SU-DHL-6 (cell line): ENCODE measurements around the gene MEIS1.

Source experiments
- H2AFZ ChIP-seq: fragments of 200-600 bp; sonication (generic); 2 replicates; pipeline ENCODE4 v1.6.1; 2014; ENCODE audit warnings: low read depth, mild to moderate bottlenecking, moderate library complexity, mixed read lengths, antibody characterized with exemption, low read length; ENCODE audit not compliant: severe bottlenecking
- H3F3A ChIP-seq: fragments of 200-600 bp; shearing (Covaris generic); 2 replicates; pipeline ENCODE4 v1.6.0; 2016; ENCODE audit warnings: antibody characterized with exemption, mild to moderate bottlenecking; ENCODE audit not compliant: insufficient read depth
- H3K27ac ChIP-seq: fragments of 200-600 bp; sonication (generic); 2 replicates; pipeline ENCODE4 v1.5.1; 2016; ENCODE audit warnings: low read depth, mild to moderate bottlenecking, low read length, moderate library complexity, mixed read lengths
- H3K27me3 ChIP-seq: fragments of 200-600 bp; sonication (generic), shearing (Covaris generic); 2 replicates; pipeline ENCODE4 v1.6.0; 2014; ENCODE audit warnings: mild to moderate bottlenecking, low read length
- H3K36me3 ChIP-seq: fragments of 200-600 bp; sonication (generic); 2 replicates; pipeline ENCODE4 v1.6.1; 2014; ENCODE audit warnings: mild to moderate bottlenecking, low read length, mixed read lengths
- H3K4me2 ChIP-seq: fragments of 300-600, 200-600 bp; shearing (Covaris generic), sonication (generic); 2 replicates; pipeline ENCODE4 v1.6.0; 2014; ENCODE audit warnings: low read length, low read depth, mild to moderate bottlenecking; ENCODE audit not compliant: poor library complexity, severe bottlenecking
- H3K4me3 ChIP-seq: fragments of 200-600 bp; sonication (generic); 2 replicates; pipeline ENCODE4 v1.5.1; 2014; ENCODE audit warnings: antibody characterized with exemption, low read length, mild to moderate bottlenecking, mixed read lengths; ENCODE audit not compliant: insufficient read depth, poor library complexity, severe bottlenecking
- H3K79me2 ChIP-seq: fragments of 200-600 bp; sonication (generic); 2 replicates; pipeline ENCODE4 v1.6.1; 2014; ENCODE audit warnings: mild to moderate bottlenecking, low read length, moderate library complexity; ENCODE audit not compliant: insufficient read depth
- H3K9ac ChIP-seq: fragments of 200-600 bp; sonication (generic); 2 replicates; pipeline ENCODE4 v1.7.0; 2014; ENCODE audit warnings: mild to moderate bottlenecking, low read length
- H3K9me2 ChIP-seq: fragments of 200-600 bp; sonication (generic); replicated peaks from 2 replicates; pipeline ENCODE4 v1.6.1; 2014; ENCODE audit warnings: low read length; ENCODE audit not compliant: insufficient read depth
- H3K9me3 ChIP-seq: fragments of 200-600 bp; sonication (generic); 2 replicates; pipeline ENCODE4 v1.6.1; 2014; ENCODE audit warnings: low read length, mixed read lengths; ENCODE audit not compliant: insufficient read depth
- H4K20me1 ChIP-seq: fragments of 200-600 bp; sonication (generic); 2 replicates; pipeline ENCODE4 v1.6.1; 2014; ENCODE audit warnings: low read depth, mild to moderate bottlenecking, antibody characterized with exemption, low read length, moderate library complexity, mixed read lengths
- EZH2phosphoT487 ChIP-seq: fragments of 200-600 bp; sonication (generic), shearing (Covaris generic); conservative IDR thresholded peaks from 2 replicates; pipeline ENCODE4 v1.6.1; 2018; ENCODE audit warnings: mild to moderate bottlenecking, antibody characterized with exemption, low read length, moderate library complexity, mixed read lengths
- TF ChIP-seq, protein P1 (sequence below): fragments of 200-600 bp; sonication (generic); IDR thresholded peaks from one replicate; pipeline ENCODE4 v1.5.1; 2017; ENCODE audit warnings: antibody characterized with exemption, mild to moderate bottlenecking, low read length, moderate library complexity; ENCODE audit not compliant: insufficient read depth, poor library complexity, severe bottlenecking

MEIS1 gene

DNA sequence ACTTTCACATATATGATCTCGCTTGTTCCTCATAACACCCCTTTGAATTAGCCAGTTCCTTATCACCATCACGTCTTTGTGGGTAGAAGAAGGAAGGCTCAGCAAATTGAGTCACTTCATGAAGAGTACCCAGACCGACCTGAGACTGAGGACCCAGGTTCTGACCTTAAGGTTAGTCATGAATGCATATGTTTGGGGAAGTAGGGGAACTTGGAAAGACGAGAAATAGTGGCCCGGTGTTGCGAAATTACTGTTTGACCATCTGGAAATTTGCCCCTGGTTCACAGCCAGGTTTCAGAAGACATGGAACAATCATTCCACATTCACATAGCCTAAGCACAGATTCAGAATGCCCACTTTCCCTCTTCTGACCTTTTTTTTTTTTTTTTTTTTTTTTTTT is 59.8 kb downstream of the MEIS1 start:
- H3K36me3 ChIP-seq = no peaks in the 10 kb centered on the region
- no peaks in the 10 kb centered on the region for H4K20me1 ChIP-seq
- H3F3A ChIP-seq = no peaks in the 10 kb centered on the region
- TF ChIP-seq EZH2phosphoT487 = no peak
- TF ChIP-seq, protein P1, sequence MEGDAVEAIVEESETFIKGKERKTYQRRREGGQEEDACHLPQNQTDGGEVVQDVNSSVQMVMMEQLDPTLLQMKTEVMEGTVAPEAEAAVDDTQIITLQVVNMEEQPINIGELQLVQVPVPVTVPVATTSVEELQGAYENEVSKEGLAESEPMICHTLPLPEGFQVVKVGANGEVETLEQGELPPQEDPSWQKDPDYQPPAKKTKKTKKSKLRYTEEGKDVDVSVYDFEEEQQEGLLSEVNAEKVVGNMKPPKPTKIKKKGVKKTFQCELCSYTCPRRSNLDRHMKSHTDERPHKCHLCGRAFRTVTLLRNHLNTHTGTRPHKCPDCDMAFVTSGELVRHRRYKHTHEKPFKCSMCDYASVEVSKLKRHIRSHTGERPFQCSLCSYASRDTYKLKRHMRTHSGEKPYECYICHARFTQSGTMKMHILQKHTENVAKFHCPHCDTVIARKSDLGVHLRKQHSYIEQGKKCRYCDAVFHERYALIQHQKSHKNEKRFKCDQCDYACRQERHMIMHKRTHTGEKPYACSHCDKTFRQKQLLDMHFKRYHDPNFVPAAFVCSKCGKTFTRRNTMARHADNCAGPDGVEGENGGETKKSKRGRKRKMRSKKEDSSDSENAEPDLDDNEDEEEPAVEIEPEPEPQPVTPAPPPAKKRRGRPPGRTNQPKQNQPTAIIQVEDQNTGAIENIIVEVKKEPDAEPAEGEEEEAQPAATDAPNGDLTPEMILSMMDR = no peak
- no peak overlapping the region for H3K4me3 ChIP-seq
- no peak overlapping the region for H3K27ac ChIP-seq
- no peaks in the 10 kb centered on the region for H3K9me3 ChIP-seq
- H3K79me2 ChIP-seq = no peaks in the 10 kb centered on the region
- H3K27me3 ChIP-seq = no peaks in the 10 kb centered on the region
- no peak overlapping the region for H2AFZ ChIP-seq
- H3K4me2 ChIP-seq = no peak overlapping the region
- no peaks in the 10 kb centered on the region for H3K9me2 ChIP-seq
- H3K9ac ChIP-seq = no peak overlapping the region

DNA sequence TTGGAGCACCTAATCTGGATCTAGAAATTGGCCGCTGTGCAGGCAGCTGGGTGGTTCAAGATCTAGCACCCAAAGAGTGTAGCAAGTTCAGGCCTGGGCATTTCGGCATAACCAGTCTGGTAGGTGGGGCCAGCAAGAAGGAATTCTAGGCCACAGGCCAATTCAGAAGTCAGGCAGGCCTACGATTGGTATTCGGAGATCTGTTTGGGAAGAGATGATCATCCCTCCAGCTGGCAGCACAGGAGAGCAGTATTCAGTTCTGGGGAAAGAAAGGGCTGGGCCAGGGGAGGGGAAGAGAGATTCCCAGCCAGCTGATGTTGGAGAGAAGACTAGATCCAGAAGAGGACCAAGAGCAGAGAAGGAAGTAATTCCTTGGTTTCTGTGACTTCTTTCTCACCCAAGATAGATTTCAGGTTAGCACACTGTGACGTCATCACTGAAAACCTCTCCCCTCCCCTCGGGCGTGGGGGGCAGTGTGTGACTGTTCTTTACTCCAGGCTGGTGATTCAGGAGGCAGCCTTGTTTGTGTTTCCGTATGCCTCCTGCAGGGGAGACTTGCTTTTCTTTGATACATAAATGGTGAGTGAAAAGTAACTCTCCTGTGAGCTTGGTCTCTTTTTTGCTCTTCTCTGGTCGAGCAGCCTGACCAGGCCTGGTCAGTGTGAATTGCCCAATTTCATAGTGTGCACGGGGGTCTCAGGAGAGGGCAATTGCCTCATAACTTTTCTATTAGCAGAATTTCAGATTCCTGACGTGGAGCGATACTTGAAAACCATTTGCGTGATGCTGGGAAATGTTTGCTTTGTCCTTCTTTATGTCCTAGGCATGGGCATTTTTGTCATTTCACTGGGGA is 61.1 kb downstream of the MEIS1 start:
- H3K27ac ChIP-seq = no peak overlapping the region
- no peaks in the 10 kb centered on the region for H3K27me3 ChIP-seq
- H3K9ac ChIP-seq = no peak overlapping the region
- no peak overlapping the region for H2AFZ ChIP-seq
- H3K9me3 ChIP-seq = no peaks in the 10 kb centered on the region
- no peaks in the 10 kb centered on the region for H3K36me3 ChIP-seq
- H3K9me2 ChIP-seq = no peaks in the 10 kb centered on the region
- H4K20me1 ChIP-seq = no peaks in the 10 kb centered on the region
- TF ChIP-seq, protein P1 = no peak
- no peak for TF ChIP-seq EZH2phosphoT487
- H3F3A ChIP-seq = no peaks in the 10 kb centered on the region
- H3K4me2 ChIP-seq = no peak overlapping the region
- H3K79me2 ChIP-seq = no peaks in the 10 kb centered on the region
- no peak overlapping the region for H3K4me3 ChIP-seq

DNA sequence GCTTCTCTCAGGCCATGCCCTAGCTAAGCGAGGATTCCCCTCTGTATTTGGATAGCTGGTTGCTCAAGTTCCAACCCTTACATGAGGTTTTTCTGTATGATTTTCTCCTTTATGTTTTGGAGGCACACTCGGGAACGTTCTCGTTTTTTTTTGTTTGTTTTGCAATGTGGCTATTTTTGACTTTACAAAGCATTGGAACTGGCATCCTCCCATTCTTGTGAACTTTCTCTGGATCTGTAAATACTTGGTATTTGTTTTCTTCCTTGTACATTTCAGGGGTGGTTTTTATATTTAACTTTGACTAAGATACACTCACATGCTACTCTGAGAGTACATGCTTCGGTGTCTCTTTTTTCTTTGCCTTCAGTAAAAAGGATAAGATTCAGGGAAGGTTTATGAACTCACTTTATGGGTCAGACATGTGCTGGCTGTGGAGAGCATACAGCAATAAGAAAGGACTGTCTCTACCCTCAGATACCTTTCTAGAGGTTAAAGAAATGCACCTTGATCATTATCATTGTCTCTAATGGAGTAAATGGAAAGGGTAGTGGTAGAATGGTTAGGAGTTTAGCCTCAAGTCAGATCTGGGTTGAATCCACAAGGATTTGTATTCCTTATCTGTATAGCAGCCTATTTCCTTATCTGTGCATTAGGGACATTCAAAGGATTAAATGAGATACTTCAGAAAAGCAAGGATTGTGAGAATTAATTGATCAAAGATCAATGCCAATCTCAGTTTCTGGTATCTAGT is 61.9 kb downstream of the MEIS1 start:
- H4K20me1 ChIP-seq = no peaks in the 10 kb centered on the region
- H3K9me2 ChIP-seq = no peaks in the 10 kb centered on the region
- no peak overlapping the region for H3K9ac ChIP-seq
- H3F3A ChIP-seq = no peaks in the 10 kb centered on the region
- no peak overlapping the region for H2AFZ ChIP-seq
- TF ChIP-seq EZH2phosphoT487 = no peak
- TF ChIP-seq, protein P1 = no peak
- no peak overlapping the region for H3K4me3 ChIP-seq
- H3K4me2 ChIP-seq = no peak overlapping the region
- no peaks in the 10 kb centered on the region for H3K36me3 ChIP-seq
- H3K27me3 ChIP-seq = no peaks in the 10 kb centered on the region
- H3K79me2 ChIP-seq = no peaks in the 10 kb centered on the region
- no peak overlapping the region for H3K27ac ChIP-seq
- no peaks in the 10 kb centered on the region for H3K9me3 ChIP-seq
